MCF 10A (cell line): ENCODE data around the gene LPP. TPM values are rescaled to one million over a fixed set of nuclear protein-coding genes. Genes with fewer than 3 reads are reported as not detected.
"Not testable (repeated sequence)": the region's sequence is repeated elsewhere in the genome, so short reads cannot be mapped to it uniquely, and the experiment has no call there.

Experiments
- BruUV-seq: library from RNA; stranded (reverse); fragments of 400-500 nt; replicated peaks from 2 replicates; lab custom pipeline; 2021; lab: Mats Ljungman, UMichigan
- CTCF ChIA-PET: fragments of 300-600 bp; sonication (Branson Sonifier 250); formaldehyde crosslinking; extraction: SDS; loops from one replicate; lab custom pipeline; 2021; ENCODE audit warnings: antibody characterized with exemption, inconsistent platforms; lab: Yijun Ruan, JAX
- POLR2A ChIA-PET: fragments of 300-600, 350-650 bp; sonication (Branson Sonifier 250); formaldehyde crosslinking; extraction: SDS; loops from one replicate; lab custom pipeline; 2020; ENCODE audit warnings: antibody characterized with exemption, inconsistent platforms; lab: Yijun Ruan, JAX
- DNase-seq: peaks from one replicate; pipeline ENCODE4 v3.0.0-alpha.2; 2018; ENCODE audit not compliant: unreplicated experiment
- H3K27ac Mint-ChIP-seq: one replicate; pipeline ENCODE4 v1.8.0; 2022; ENCODE audit warnings: mild to moderate bottlenecking, low read depth, mixed read lengths; ENCODE audit not compliant: unreplicated experiment
- H3K27me3 Mint-ChIP-seq: one replicate; pipeline ENCODE4 v1.8.0; 2022; ENCODE audit warnings: mixed read lengths; ENCODE audit not compliant: insufficient read depth, unreplicated experiment
- H3K36me3 Mint-ChIP-seq: one replicate; pipeline ENCODE4 v1.8.0; 2022; ENCODE audit warnings: mild to moderate bottlenecking, moderate library complexity, mixed read lengths; ENCODE audit not compliant: insufficient read depth, unreplicated experiment
- H3K4me1 Mint-ChIP-seq: one replicate; pipeline ENCODE4 v1.8.0; 2022; ENCODE audit warnings: mixed read lengths; ENCODE audit not compliant: insufficient read depth, unreplicated experiment
- H3K4me3 Mint-ChIP-seq: one replicate; pipeline ENCODE4 v1.8.0; 2022; ENCODE audit warnings: mild to moderate bottlenecking, moderate library complexity, mixed read lengths; ENCODE audit not compliant: unreplicated experiment
- H3K9me3 Mint-ChIP-seq: one replicate; pipeline ENCODE4 v1.8.0; 2022; ENCODE audit warnings: mixed read lengths; ENCODE audit not compliant: unreplicated experiment
- intact Hi-C: fragments of 100-400 bp; cut with micrococcal nuclease; formaldehyde crosslinking; loops from 2 replicates; pipeline ENCODE4 v1.14.1; 2022
- total RNA-seq: library from RNA; stranded (reverse); gene quantifications from 2 replicates; pipeline ENCODE4 v1.2.3, GENCODE V29; 2022
- TF ChIP-seq, protein P1 (sequence below): fragments of 200-600 bp; IDR thresholded peaks from one replicate; pipeline ENCODE4 v1.8.0; 2022; ENCODE audit warnings: antibody characterized with exemption, mild to moderate bottlenecking; ENCODE audit not compliant: unreplicated experiment

Gene LPP
- total RNA-seq, 1 experiment from 2014 or later: 117 TPM

DNA sequence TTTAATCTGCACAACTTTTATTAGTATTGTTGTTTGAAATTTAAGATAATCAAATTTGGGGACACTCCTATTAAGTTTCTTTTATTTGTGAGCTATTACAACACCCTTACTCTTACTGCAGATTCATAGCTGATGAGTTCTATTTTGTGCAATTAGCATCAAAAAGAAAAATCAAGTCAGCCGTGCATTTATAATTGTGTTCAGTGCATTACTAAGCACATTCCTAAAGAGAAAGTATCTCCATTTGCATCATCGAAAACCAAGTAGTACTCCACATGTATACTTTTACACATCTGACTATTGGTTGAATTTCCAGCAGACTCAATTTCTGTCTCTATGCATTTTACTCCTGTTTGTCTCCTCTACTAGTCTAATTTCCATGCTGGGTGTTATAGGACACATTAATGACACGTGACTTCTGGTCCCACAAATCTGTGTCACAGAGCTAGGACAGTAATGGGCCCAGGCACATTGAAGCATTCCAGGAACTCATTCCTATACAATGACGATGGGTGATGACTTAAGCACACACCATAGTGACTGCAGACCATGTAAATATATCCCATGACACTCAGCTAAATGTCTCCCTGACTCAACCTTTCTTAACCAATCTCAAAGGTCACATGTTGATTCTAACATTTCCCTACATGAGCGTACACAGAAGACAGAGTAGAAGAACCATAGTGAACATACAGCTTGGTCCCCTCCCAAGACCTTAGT, 477.5 kb downstream of the LPP start:
- intact Hi-C loops: no loop called here
- BruUV-seq: no TSS peak
- TF ChIP-seq, protein P1, sequence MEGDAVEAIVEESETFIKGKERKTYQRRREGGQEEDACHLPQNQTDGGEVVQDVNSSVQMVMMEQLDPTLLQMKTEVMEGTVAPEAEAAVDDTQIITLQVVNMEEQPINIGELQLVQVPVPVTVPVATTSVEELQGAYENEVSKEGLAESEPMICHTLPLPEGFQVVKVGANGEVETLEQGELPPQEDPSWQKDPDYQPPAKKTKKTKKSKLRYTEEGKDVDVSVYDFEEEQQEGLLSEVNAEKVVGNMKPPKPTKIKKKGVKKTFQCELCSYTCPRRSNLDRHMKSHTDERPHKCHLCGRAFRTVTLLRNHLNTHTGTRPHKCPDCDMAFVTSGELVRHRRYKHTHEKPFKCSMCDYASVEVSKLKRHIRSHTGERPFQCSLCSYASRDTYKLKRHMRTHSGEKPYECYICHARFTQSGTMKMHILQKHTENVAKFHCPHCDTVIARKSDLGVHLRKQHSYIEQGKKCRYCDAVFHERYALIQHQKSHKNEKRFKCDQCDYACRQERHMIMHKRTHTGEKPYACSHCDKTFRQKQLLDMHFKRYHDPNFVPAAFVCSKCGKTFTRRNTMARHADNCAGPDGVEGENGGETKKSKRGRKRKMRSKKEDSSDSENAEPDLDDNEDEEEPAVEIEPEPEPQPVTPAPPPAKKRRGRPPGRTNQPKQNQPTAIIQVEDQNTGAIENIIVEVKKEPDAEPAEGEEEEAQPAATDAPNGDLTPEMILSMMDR: no peak
- no peaks in the 10 kb centered on the region for H3K27me3 Mint-ChIP-seq
- ChIA-PET CTCF (interaction anchor here (1.2 kb wide), 2 partner anchors 25 to 323 kb away, joined by 3 to 4 read pairs; no protein-coding TSS in a partner anchor), POLR2A (interaction anchor here (0.5 to 1.1 kb wide), 5 partner anchors 9 to 794 kb away, joined by 3 read pairs; no protein-coding TSS in a partner anchor)
- peaks cover 28% of the 10 kb centered on the region for H3K4me1 Mint-ChIP-seq
- H3K36me3 Mint-ChIP-seq: peaks cover 15% of the 10 kb centered on the region
- DNase-seq: peak; percentile 26
- no peak overlapping the region for H3K4me3 Mint-ChIP-seq
- peak overlapping the region; percentile 46 for H3K27ac Mint-ChIP-seq
- H3K9me3 Mint-ChIP-seq: no peaks in the 10 kb centered on the region

DNA sequence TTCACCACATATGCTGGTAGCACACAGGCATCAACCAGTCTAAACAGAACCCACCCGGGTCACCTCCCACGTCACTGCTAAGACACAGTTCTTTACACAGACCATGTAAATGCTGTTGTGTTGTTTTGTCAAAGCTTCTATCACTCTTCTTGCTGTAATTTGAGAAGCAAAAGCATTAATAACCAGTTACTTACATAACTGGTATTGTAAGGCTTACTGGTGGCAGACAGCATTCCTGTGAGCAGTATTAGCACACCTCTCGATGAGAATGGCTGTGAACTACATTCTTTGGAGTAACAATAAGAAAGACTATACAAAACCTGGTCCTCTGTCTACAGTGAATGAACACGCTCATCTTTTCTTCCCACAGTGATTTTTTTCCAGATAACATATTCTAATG, 479.2 kb downstream of the LPP start:
- no peaks in the 10 kb centered on the region for H3K9me3 Mint-ChIP-seq
- peaks cover 16% of the 10 kb centered on the region for H3K4me1 Mint-ChIP-seq
- TF ChIP-seq, protein P1: no peak
- no peaks in the 10 kb centered on the region for H3K27me3 Mint-ChIP-seq
- POLR2A ChIA-PET: no interaction called here
- H3K4me3 Mint-ChIP-seq: no peak overlapping the region
- DNase-seq: no peak
- peaks cover 15% of the 10 kb centered on the region for H3K36me3 Mint-ChIP-seq
- no peak overlapping the region for H3K27ac Mint-ChIP-seq
- CTCF ChIA-PET: no interaction called here
- BruUV-seq: no TSS peak
- intact Hi-C loops: no loop called here

DNA sequence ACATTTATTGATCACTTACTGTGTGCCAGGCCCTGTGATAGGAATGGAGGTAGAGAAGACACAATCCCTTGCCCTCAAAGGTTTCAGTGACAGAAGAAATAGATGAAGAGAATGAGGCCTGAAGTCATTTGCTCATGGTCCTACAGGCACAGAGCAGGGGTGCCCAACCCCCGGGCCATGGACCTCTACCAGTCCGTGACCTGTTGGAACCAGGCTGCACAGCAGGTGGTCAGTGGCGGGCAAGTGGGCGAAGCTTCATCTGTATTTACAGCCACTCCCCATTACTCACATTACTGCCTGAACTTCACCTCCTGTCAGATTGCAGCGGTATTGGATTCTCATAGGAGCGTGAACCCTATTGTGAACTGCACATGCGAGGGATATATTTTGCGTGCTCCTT, 480.3 kb downstream of the LPP start:
- BruUV-seq: no TSS peak
- TF ChIP-seq, protein P1: no peak
- H3K9me3 Mint-ChIP-seq: no peaks in the 10 kb centered on the region
- intact Hi-C loops: no loop called here
- H3K27me3 Mint-ChIP-seq: no peaks in the 10 kb centered on the region
- peaks cover 15% of the 10 kb centered on the region for H3K36me3 Mint-ChIP-seq
- H3K4me1 Mint-ChIP-seq: peaks cover 12% of the 10 kb centered on the region
- H3K27ac Mint-ChIP-seq: no peak overlapping the region
- DNase-seq: no peak
- H3K4me3 Mint-ChIP-seq: no peak overlapping the region
- POLR2A ChIA-PET: no interaction called here
- CTCF ChIA-PET: no interaction called here

DNA sequence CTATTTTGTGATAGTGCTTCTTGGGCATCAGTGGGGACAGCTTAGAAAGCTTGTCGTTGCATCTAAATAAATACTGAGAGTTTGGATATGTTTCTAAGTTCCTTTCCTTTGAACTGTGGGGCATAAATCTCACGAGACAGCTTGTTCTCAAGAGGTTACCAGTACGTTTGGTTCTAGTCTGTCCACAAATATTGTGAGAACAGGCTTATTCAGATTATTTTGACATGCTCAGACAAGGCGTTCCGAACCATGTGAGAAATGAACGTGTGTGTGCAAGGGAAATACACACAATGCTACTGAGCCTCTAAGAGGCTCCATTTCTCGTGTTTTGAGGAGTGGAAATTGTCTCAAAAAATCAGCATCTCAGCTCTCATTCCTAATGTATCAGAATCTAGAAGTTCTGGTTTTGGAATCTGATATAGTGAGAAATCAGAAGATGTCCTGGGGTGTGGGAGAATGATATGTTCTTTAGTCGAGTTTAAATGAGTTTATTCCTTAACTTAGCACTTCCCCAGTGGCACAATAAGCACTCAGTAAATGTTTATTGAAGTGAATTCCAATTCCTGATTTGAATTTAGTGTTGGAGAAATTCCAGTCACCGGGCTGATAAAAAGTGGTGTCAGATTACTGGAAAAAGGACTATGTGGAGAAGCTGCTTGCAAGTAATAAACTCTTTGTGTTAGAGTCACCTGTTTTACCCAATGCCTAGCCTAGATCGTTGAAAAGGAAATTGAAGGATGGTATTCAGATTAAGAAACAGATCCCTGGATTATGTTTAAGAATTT, 481.5 kb downstream of the LPP start:
- intact Hi-C loops: no loop called here
- Mint-ChIP-seq H3K27me3 (no peaks in the 10 kb centered on the region), H3K4me1 (peaks cover 12% of the 10 kb centered on the region), H3K27ac (no peak overlapping the region), H3K4me3 (no peak overlapping the region), H3K36me3 (peaks cover 15% of the 10 kb centered on the region), H3K9me3 (no peaks in the 10 kb centered on the region)
- no peak for DNase-seq
- no TSS peak for BruUV-seq
- ChIA-PET CTCF (no interaction called here), POLR2A (no interaction called here)
- TF ChIP-seq, protein P1: no peak

DNA sequence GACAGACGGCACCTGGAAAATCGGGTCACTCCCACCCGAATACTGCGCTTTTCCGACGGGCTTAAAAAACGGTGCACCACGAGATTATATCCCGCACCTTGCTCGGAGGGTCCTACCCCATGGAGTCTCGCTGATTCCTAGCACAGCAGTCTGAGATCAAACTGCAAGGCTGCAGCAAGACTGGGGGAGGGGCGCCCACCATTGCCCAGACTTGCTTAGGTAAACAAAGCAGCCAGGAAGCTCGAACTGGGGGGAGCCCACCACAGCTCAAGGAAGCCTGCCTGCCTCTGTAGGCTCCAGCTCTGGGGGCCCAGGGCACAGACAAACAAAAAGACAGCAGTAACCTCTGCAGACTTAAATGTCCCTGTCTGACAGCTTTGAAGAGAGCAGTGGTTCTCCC, 482.3 kb downstream of the LPP start:
- H3K4me3 Mint-ChIP-seq, CTCF ChIA-PET, H3K9me3 Mint-ChIP-seq, BruUV-seq, POLR2A ChIA-PET, H3K27me3 Mint-ChIP-seq, H3K36me3 Mint-ChIP-seq, DNase-seq, intact Hi-C loops, H3K27ac Mint-ChIP-seq: not testable (repeated sequence)
- peaks cover 11% of the 10 kb centered on the region for H3K4me1 Mint-ChIP-seq
